ENCODE data around the gene MARCHF10.

Gene MARCHF10

GRCh38 chr17:62775876-62776275, 32.2 kb downstream of the MARCHF10 start:
- peaks cover 4% of the 10 kb centered on the region for H3K9me3 ChIP-seq (ENCODE audit: severe bottlenecking)
- no peaks in the 10 kb centered on the region for H3K36me3 ChIP-seq (ENCODE audit: low read depth)
- ATAC-seq (ENCODE audit: low read depth) (no peak), DNase-seq (ENCODE audit: low spot score) (no peak)
- peaks cover 25% of the 10 kb centered on the region for H3K4me1 ChIP-seq (ENCODE audit: insufficient read depth, poor library complexity, severe bottlenecking)
- no peak for TF ChIP-seq CTCF (IDR thresholded peaks at IDR 0.05; ENCODE audit: poor library complexity, severe bottlenecking)
- no peak overlapping the region for H3K4me3 ChIP-seq (ENCODE audit: severe bottlenecking)
- H3K27me3 ChIP-seq (ENCODE audit: insufficient read depth, poor library complexity, severe bottlenecking) = no peaks in the 10 kb centered on the region
- no peak overlapping the region for H3K27ac ChIP-seq (ENCODE audit: poor library complexity, severe bottlenecking)

DNA sequence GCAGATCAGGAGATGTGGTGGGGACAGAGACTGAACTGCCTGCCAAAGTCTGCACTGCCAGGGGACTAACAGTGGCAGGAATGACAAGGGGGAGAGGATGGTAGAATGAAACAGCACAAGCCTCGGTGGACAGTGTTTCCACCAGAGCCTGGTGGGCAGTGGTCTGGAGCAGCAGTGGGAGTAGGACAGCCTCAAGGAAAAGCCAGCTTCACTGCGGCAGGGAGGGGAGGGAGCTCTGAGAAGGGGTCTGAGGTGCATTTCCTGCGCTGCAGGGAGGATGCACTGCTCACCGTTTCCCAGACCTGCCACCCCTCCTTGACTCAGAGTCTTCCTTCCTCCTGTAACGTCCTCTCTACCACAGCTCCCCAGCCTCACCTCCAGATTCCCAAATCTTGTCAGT, 33.8 kb downstream of the MARCHF10 start:
- Histone ChIP-seq H3K4me1 (ENCODE audit: insufficient read depth, poor library complexity, severe bottlenecking) (peaks cover 10% of the 10 kb centered on the region), H3K27ac (ENCODE audit: poor library complexity, severe bottlenecking) (no peak overlapping the region), H3K36me3 (ENCODE audit: low read depth) (no peaks in the 10 kb centered on the region), H3K27me3 (ENCODE audit: insufficient read depth, poor library complexity, severe bottlenecking) (no peaks in the 10 kb centered on the region), H3K9me3 (ENCODE audit: severe bottlenecking) (peaks cover 4% of the 10 kb centered on the region), H3K4me3 (ENCODE audit: severe bottlenecking) (no peak overlapping the region)
- TF ChIP-seq CTCF (IDR thresholded peaks at IDR 0.05; ENCODE audit: poor library complexity, severe bottlenecking) = no peak
- ATAC-seq (ENCODE audit: low read depth) (no peak), DNase-seq (ENCODE audit: low spot score) (no peak)

GRCh38 chr17:62767997-62768396, 40.1 kb downstream of the MARCHF10 start:
- Histone ChIP-seq H3K9me3 (ENCODE audit: severe bottlenecking) (peaks cover 4% of the 10 kb centered on the region), H3K27ac (ENCODE audit: poor library complexity, severe bottlenecking) (no peak overlapping the region), H3K36me3 (ENCODE audit: low read depth) (no peaks in the 10 kb centered on the region), H3K4me1 (ENCODE audit: insufficient read depth, poor library complexity, severe bottlenecking) (no peaks in the 10 kb centered on the region), H3K27me3 (ENCODE audit: insufficient read depth, poor library complexity, severe bottlenecking) (no peaks in the 10 kb centered on the region), H3K4me3 (ENCODE audit: severe bottlenecking) (no peak overlapping the region)
- no peak for TF ChIP-seq CTCF (IDR thresholded peaks at IDR 0.05; ENCODE audit: poor library complexity, severe bottlenecking)
- DNase-seq (ENCODE audit: low spot score) (no peak), ATAC-seq (ENCODE audit: low read depth) (no peak)

GRCh38 chr17:62765351-62765750, 42.8 kb downstream of the MARCHF10 start:
- no peak for TF ChIP-seq CTCF (IDR thresholded peaks at IDR 0.05; ENCODE audit: poor library complexity, severe bottlenecking)
- ATAC-seq (ENCODE audit: low read depth) = no peak
- no peak overlapping the region for H3K4me3 ChIP-seq (ENCODE audit: severe bottlenecking)

GRCh38 chr17:62763891-62764600, 44.1 kb downstream of the MARCHF10 start:
- Histone ChIP-seq H3K9me3 (ENCODE audit: severe bottlenecking) (no peaks in the 10 kb centered on the region), H3K27ac (ENCODE audit: poor library complexity, severe bottlenecking) (no peak overlapping the region), H3K27me3 (ENCODE audit: insufficient read depth, poor library complexity, severe bottlenecking) (no peaks in the 10 kb centered on the region), H3K36me3 (ENCODE audit: low read depth) (no peaks in the 10 kb centered on the region), H3K4me1 (ENCODE audit: insufficient read depth, poor library complexity, severe bottlenecking) (peaks cover 16% of the 10 kb centered on the region), H3K4me3 (ENCODE audit: severe bottlenecking) (no peak overlapping the region)
- ATAC-seq (ENCODE audit: low read depth) (no peak), DNase-seq (ENCODE audit: low spot score) (no peak)
- TF ChIP-seq CTCF (IDR thresholded peaks at IDR 0.05; ENCODE audit: poor library complexity, severe bottlenecking) = no peak

More at GRCh38 chr17:62765351-62765750, 42.8 kb downstream of the MARCHF10 start:
- no peaks in the 10 kb centered on the region for H3K27me3 ChIP-seq (ENCODE audit: insufficient read depth, poor library complexity, severe bottlenecking)
- peaks cover 16% of the 10 kb centered on the region for H3K4me1 ChIP-seq (ENCODE audit: insufficient read depth, poor library complexity, severe bottlenecking)
- H3K27ac ChIP-seq (ENCODE audit: poor library complexity, severe bottlenecking) = no peak overlapping the region
- H3K36me3 ChIP-seq (ENCODE audit: low read depth) = no peaks in the 10 kb centered on the region
- H3K9me3 ChIP-seq (ENCODE audit: severe bottlenecking) = no peaks in the 10 kb centered on the region
- DNase-seq (ENCODE audit: low spot score) = no peak

All from RWPE2 (cell line).